A549 treated with DMSO at 1 μM for 4 hours (cell line): Measurements from ENCODE around the gene METAP1. TPM values are rescaled to one million over a fixed set of nuclear protein-coding genes. Genes with fewer than 3 reads are reported as not detected.

Experiments used
- total RNA-seq: library from RNA; stranded (reverse); fragments of 200-300 nt; extraction: Qiagen RNA extraction; gene quantifications from 5 replicates; pipeline ENCODE4 v1.2.3, GENCODE V29; 2022; ENCODE audit warnings: low read depth

The METAP1 gene
- 47.1 to 68.1 TPM (median 56.9 TPM) in 5 replicates for total RNA-seq

GRCh38 chr4:98995183-98996055 is at the start of gene METAP1:
METAP1 (plus strand) TSS chr4:98995721; CDS start chr4:98995754, 33 bp downstream.

GRCh38 chr4:99088481-99089365 is 93.2 kb downstream of the METAP1 start, which contains the start of gene ADH5:
ADH5 (minus strand) TSS chr4:99088788; CDS start chr4:99088700, 88 bp downstream.

Other genes with a start within 250 kb of the METAP1 start
- gene EIF4E, start 66.6 kb upstream of the METAP1 start, total RNA-seq = 86.5 to 139 TPM (median 97.7 TPM) in 5 replicates
- 97.0 to 141 TPM (median 106 TPM) in 5 replicates for gene ADH5, start 93.1 kb downstream of the METAP1 start, total RNA-seq
- not detected in 5 replicates for gene ADH4, start 148.6 kb downstream of the METAP1 start, total RNA-seq
- gene ADH6, start 223.5 kb downstream of the METAP1 start, total RNA-seq = 0.05 to 0.06 TPM in 2 of 5 replicates, not detected in the others